ENCODE data around the gene ADGRA1. TPM values are rescaled to one million over a fixed set of nuclear protein-coding genes. Genes with fewer than 3 reads are reported as not detected.

The ADGRA1 gene
- total and polyA plus RNA-seq, 2 donors (not counting 3 experiments of a cell fraction or from before 2014, with no cell fraction given) = not detected

GRCh38 chr10:133154411-133154810 lies 66.7 kb downstream of the ADGRA1 start:
- Histone ChIP-seq H4K20me1 (replicated peaks; ENCODE audit: control insufficient read depth, extremely low read depth, insufficient read depth, low read length) (no peaks in the 10 kb centered on the region), H3K79me2 (ENCODE audit: control insufficient read depth, insufficient read depth, low read length) (no peaks in the 10 kb centered on the region), H2AFZ (ENCODE audit: low read depth, low read length) (no peak overlapping the region), H3K27ac (ENCODE audit: insufficient read depth, low read depth, low read length) (no peak overlapping the region), H3K9me3 (replicated peaks; ENCODE audit: control insufficient read depth, insufficient read depth, low read length) (no peaks in the 10 kb centered on the region), H3K27me3 (ENCODE audit: control insufficient read depth in 2 of 2, insufficient read depth in 2 of 2, low read length in 2 of 2) (no peaks in the 10 kb centered on the region), H3K9me1 (replicated peaks; ENCODE audit: control insufficient read depth, extremely low read depth, insufficient read depth, low read length) (no peaks in the 10 kb centered on the region), H3K4me2 (ENCODE audit: insufficient read depth, low read length) (no peak overlapping the region), H3K36me3 (ENCODE audit: control insufficient read depth in 2 of 2, extremely low read depth in 1 of 2, insufficient read depth in 2 of 2, low read length in 2 of 2) (no peaks in the 10 kb centered on the region), H3K9ac (replicated peaks; ENCODE audit: extremely low read depth, insufficient read depth, low read length) (no peak overlapping the region), H3K4me1 (ENCODE audit: control insufficient read depth, extremely low read depth, insufficient read depth, low read length) (no peaks in the 10 kb centered on the region), H3K4me3 (replicated peaks in 1 of 3; ENCODE audit: insufficient read depth in 1 of 3, low read depth in 1 of 3, low read length in 3 of 3) (no peak overlapping the region)
- no peak for DNase-seq (ENCODE audit: low read depth, low spot score)
- dilution Hi-C loops (cut with MboI; ENCODE audit: extremely low pct_ligation_motif_present, low sequenced_read_pairs) = no loop called here
- ChIA-PET CTCF (interaction anchor here (0.9 kb wide), 1 partner anchor 11 kb away, joined by 3 read pairs; no protein-coding TSS in a partner anchor), POLR2A (no interaction called here)
- intact Hi-C loops (cut with micrococcal nuclease) = no loop called here
- BruUV-seq (replicated peaks) = no TSS peak
- FAIRE-seq = no peak
- TF ChIP-seq POLR2A (IDR thresholded peaks at IDR 0.05; ENCODE audit: low read depth, low read length) = no peak
- no peak for TF ChIP-seq EZH2 (IDR thresholded peaks at IDR 0.05; ENCODE audit: borderline replicate concordance, low read depth, low read length, severe bottlenecking)
- TF ChIP-seq FOS (IDR thresholded peaks at IDR 0.05; ENCODE audit: borderline replicate concordance, insufficient read depth, low read length) = no peak
- TF ChIP-seq MYC (IDR thresholded peaks at IDR 0.05; ENCODE audit: low read depth, low read length) = no peak
- no peak for TF ChIP-seq JUN (IDR thresholded peaks at IDR 0.05; ENCODE audit: borderline replicate concordance, insufficient read depth, insufficient read length, low read depth)
- no peak for TF ChIP-seq CTCF (IDR thresholded peaks at IDR 0.05; ENCODE audit: extremely low read depth in 1 of 2, insufficient read depth in 1 of 2, low read depth in 1 of 2, low read length in 2 of 2)
- no peak for TF ChIP-seq MAX (IDR thresholded peaks at IDR 0.05; ENCODE audit: insufficient read depth, insufficient read length)
- TF ChIP-seq POLR2AphosphoS5 (IDR thresholded peaks at IDR 0.05; ENCODE audit: insufficient read depth, low read depth, low read length) = no peak
- TF ChIP-seq GATA2 (IDR thresholded peaks at IDR 0.05; ENCODE audit: insufficient read depth, insufficient read length, low read depth, low read length) = no peak
